HG03103 (cell line): ENCODE data around the gene LBP.
"Not testable (repeated sequence)": the region's sequence is repeated elsewhere in the genome, so short reads cannot be mapped to it uniquely, and the experiment has no call there.

Experiments used
- ATAC-seq: cut with Tn5 transposase; IDR thresholded peaks from one replicate; pipeline ENCODE4 v1.9.1; 2021; ENCODE audit warnings: low read depth; ENCODE audit not compliant: unreplicated experiment

LBP gene

GRCh38 chr20:38392356-38392755 lies 46.1 kb downstream of the LBP start:
- no peak for ATAC-seq

- ATAC-seq = no peak
These were observed 47.0 kb downstream of the LBP start for GRCh38 chr20:38393259-38393658.

- ATAC-seq = no peak
These were observed 48.9 kb downstream of the LBP start for GRCh38 chr20:38395165-38395564.

GRCh38 chr20:38395751-38396395 lies 49.6 kb downstream of the LBP start:
- not testable (repeated sequence) for ATAC-seq

- no peak for ATAC-seq
These were observed 55.8 kb downstream of the LBP start for GRCh38 chr20:38402089-38402488.

GRCh38 chr20:38402816-38403215 lies 56.5 kb downstream of the LBP start:
- no peak for ATAC-seq

- ATAC-seq = no peak
These were observed 57.7 kb downstream of the LBP start for GRCh38 chr20:38404016-38404415.

- ATAC-seq = no peak
These were observed 58.9 kb downstream of the LBP start for GRCh38 chr20:38405132-38405531.

GRCh38 chr20:38406476-38406875 lies 60.2 kb downstream of the LBP start:
- no peak for ATAC-seq

- no peak for ATAC-seq
These were observed 61.0 kb downstream of the LBP start for GRCh38 chr20:38407321-38407720.

- not testable (repeated sequence) for ATAC-seq
These were observed 61.5 kb downstream of the LBP start for GRCh38 chr20:38407822-38408221.

GRCh38 chr20:38412877-38413577 lies 66.7 kb downstream of the LBP start:
- no peak for ATAC-seq

- ATAC-seq = no peak
These were observed 68.6 kb downstream of the LBP start for GRCh38 chr20:38414769-38415450.

GRCh38 chr20:38418509-38419204 lies 72.4 kb downstream of the LBP start:
- ATAC-seq = no peak

GRCh38 chr20:38420388-38421085 lies 74.3 kb downstream of the LBP start:
- ATAC-seq = no peak

GRCh38 chr20:38421915-38422314 lies 75.6 kb downstream of the LBP start:
- no peak for ATAC-seq

GRCh38 chr20:38423541-38423940 lies 77.3 kb downstream of the LBP start:
- ATAC-seq = no peak

- ATAC-seq = no peak
These were observed 78.1 kb downstream of the LBP start for GRCh38 chr20:38424401-38424800.

- ATAC-seq = no peak
These were observed 80.0 kb downstream of the LBP start for GRCh38 chr20:38426006-38426897.
